H1 (cell line): ENCODE results near the gene MGLL. TPM values are rescaled to one million over a fixed set of nuclear protein-coding genes. Genes with fewer than 3 reads are reported as not detected.

Experiments
- CTCF ChIA-PET: fragments of 300-600 bp; sonication (Branson Sonifier 250); formaldehyde crosslinking; loops from one replicate; lab custom pipeline; 2021; ENCODE audit not compliant: partially characterized antibody; lab: Charles Lee
- POLR2A ChIA-PET: fragments of 300-600 bp; sonication (Branson Sonifier 250); formaldehyde crosslinking; loops from one replicate; lab custom pipeline; 2021; ENCODE audit warnings: inconsistent platforms; ENCODE audit not compliant: partially characterized antibody; lab: Charles Lee
- DNase-seq, 2 experiments: peaks; one replicate each; pipeline versions ENCODE4 v3.0.0 to v3.0.0-alpha.2; 2010 to 2022; ENCODE audit warnings: low spot score in 2 of 2, low read depth in 1 of 2, mixed read lengths in 1 of 2
- FAIRE-seq: peaks from 2 replicates; lab custom pipeline; 2011; peaks lifted over from hg19 to GRCh38; lab: Jason Lieb, UNC
- H2AFZ ChIP-seq: 2 replicates; pipeline ENCODE4 v1.8.1; 2012; ENCODE audit warnings: low read length, inconsistent platforms
- H2AK5ac ChIP-seq: 2 replicates; pipeline ENCODE4 v1.6.1; 2013; ENCODE audit warnings: low read depth, low read length
- H2BK120ac ChIP-seq: replicated peaks from 2 replicates; pipeline ENCODE3; 2013; ENCODE audit warnings: low read depth, low read length, inconsistent platforms
- H2BK12ac ChIP-seq: 2 replicates; pipeline ENCODE4 v1.6.1; 2013; ENCODE audit warnings: low read depth, low read length
- H2BK15ac ChIP-seq: 2 replicates; pipeline ENCODE4 v1.6.1; 2013; ENCODE audit warnings: low read length
- H2BK20ac ChIP-seq: 2 replicates; pipeline ENCODE4 v1.6.1; 2013; ENCODE audit warnings: low read length
- H2BK5ac ChIP-seq: 2 replicates; pipeline ENCODE4 v1.6.1; 2013; ENCODE audit warnings: low read depth, low read length
- H3K14ac ChIP-seq: 2 replicates; pipeline ENCODE4 v1.6.1; 2013; ENCODE audit warnings: inconsistent platforms; ENCODE audit not compliant: insufficient read length
- H3K18ac ChIP-seq: 2 replicates; pipeline ENCODE4 v1.6.1; 2013; ENCODE audit warnings: low read length; ENCODE audit errors: extremely low read depth
- H3K23ac ChIP-seq: 2 replicates; pipeline ENCODE4 v1.6.1; 2013; ENCODE audit warnings: inconsistent platforms; ENCODE audit not compliant: insufficient read length
- H3K23me2 ChIP-seq: 2 replicates; pipeline ENCODE4 v1.6.1; 2013; ENCODE audit warnings: low read depth, low read length
- H3K27ac ChIP-seq: 2 replicates; pipeline ENCODE4 v1.6.1; 2011; ENCODE audit warnings: low read depth, low read length, inconsistent platforms
- H3K27me3 ChIP-seq, 4 experiments: replicated peaks in 1 of 4; 1 replicate in 1 of 4; 2 replicates in 3 of 4; pipeline versions ENCODE4 v1.6.1 to v1.8.1; 2011 to 2013; ENCODE audit warnings: low read length in 3 of 4, mild to moderate bottlenecking in 3 of 4, inconsistent platforms in 2 of 4, mixed read lengths in 2 of 4, moderate library complexity in 1 of 4; ENCODE audit not compliant: control insufficient read depth in 3 of 4, insufficient read depth in 3 of 4; ENCODE audit errors: extremely low read depth in 1 of 4
- H3K36me3 ChIP-seq, 4 experiments: 2 replicates each; pipeline versions ENCODE4 v1.6.1 to v1.8.1; 2011 to 2013; ENCODE audit warnings: mild to moderate bottlenecking in 4 of 4, low read length in 3 of 4, moderate library complexity in 2 of 4, control low read depth in 1 of 4, inconsistent platforms in 1 of 4; ENCODE audit not compliant: insufficient read depth in 4 of 4, control insufficient read depth in 2 of 4
- H3K4ac ChIP-seq: replicated peaks from 2 replicates; pipeline ENCODE3; 2013; ENCODE audit warnings: low read length, low read depth, mixed read lengths, inconsistent platforms; ENCODE audit not compliant: insufficient read length
- H3K4me1 ChIP-seq, 4 experiments: replicated peaks in 1 of 4; 1 replicate in 1 of 4; 2 replicates in 3 of 4; pipeline versions ENCODE4 v1.6.1 to v1.8.1; 2011 to 2013; ENCODE audit warnings: low read length in 3 of 4, inconsistent platforms in 2 of 4, mixed read lengths in 1 of 4; ENCODE audit not compliant: insufficient read depth in 4 of 4, control insufficient read depth in 3 of 4
- H3K4me2 ChIP-seq, 2 experiments: 2 replicates each; pipeline versions ENCODE4 v1.6.1 to v1.8.1; 2011 to 2013; ENCODE audit warnings: low read depth in 2 of 2, low read length in 2 of 2, control low read depth in 1 of 2, inconsistent platforms in 1 of 2, mild to moderate bottlenecking in 1 of 2; ENCODE audit not compliant: insufficient read depth in 1 of 2
- H3K4me3 ChIP-seq, 4 experiments: fragments of 200-600, 300-600 bp in 1 of 4; sonication (generic), shearing (Covaris generic), sonication (Bioruptor Twin) in 1 of 4; 2 replicates each; pipeline versions ENCODE4 v1.5.1 to v1.8.1; 2011 to 2016; ENCODE audit warnings: low read length in 4 of 4, low read depth in 3 of 4, control low read depth in 2 of 4, inconsistent platforms in 2 of 4, mild to moderate bottlenecking in 2 of 4, mixed read lengths in 1 of 4, moderate library complexity in 1 of 4; ENCODE audit not compliant: insufficient read depth in 2 of 4; ENCODE audit errors: extremely low read depth in 1 of 4
- H3K56ac ChIP-seq: replicated peaks from 2 replicates; pipeline ENCODE3; 2013; ENCODE audit warnings: low read depth, mild to moderate bottlenecking, mixed read lengths, low read length, inconsistent platforms; ENCODE audit not compliant: insufficient read length
- H3K79me1 ChIP-seq: 2 replicates; pipeline ENCODE4 v1.6.1; 2013; ENCODE audit warnings: low read depth, low read length, control low read depth
- H3K79me2 ChIP-seq, 2 experiments: 2 replicates each; pipeline versions ENCODE4 v1.6.1 to v1.8.1; 2012 to 2013; ENCODE audit warnings: low read length in 2 of 2, mild to moderate bottlenecking in 2 of 2, inconsistent platforms in 1 of 2; ENCODE audit not compliant: insufficient read depth in 2 of 2, control insufficient read depth in 1 of 2
- H3K9ac ChIP-seq, 4 experiments: replicated peaks in 1 of 4; 1 replicate in 1 of 4; 2 replicates in 3 of 4; pipeline versions ENCODE4 v1.6.1 to v1.8.1; 2011 to 2013; ENCODE audit warnings: low read depth in 3 of 4, low read length in 3 of 4, control low read depth in 2 of 4, mild to moderate bottlenecking in 2 of 4, moderate library complexity in 2 of 4, inconsistent platforms in 1 of 4; ENCODE audit errors: extremely low read depth in 1 of 4
- H3K9me3 ChIP-seq, 2 experiments: 2 replicates each; pipeline versions ENCODE4 v1.6.1 to v1.8.1; 2012 to 2013; ENCODE audit warnings: mild to moderate bottlenecking in 2 of 2, moderate library complexity in 2 of 2, control low read depth in 1 of 2, inconsistent platforms in 1 of 2, low read depth in 1 of 2, low read length in 1 of 2, mixed read lengths in 1 of 2; ENCODE audit not compliant: insufficient read depth in 2 of 2
- H4K20me1 ChIP-seq, 2 experiments: replicated peaks in 1 of 2; 2 replicates each; pipeline versions ENCODE3 to v1.8.1; 2011 to 2013; ENCODE audit warnings: inconsistent platforms in 2 of 2, low read length in 2 of 2, mild to moderate bottlenecking in 1 of 2; ENCODE audit not compliant: insufficient read depth in 2 of 2, control insufficient read depth in 1 of 2
- H4K5ac ChIP-seq: 2 replicates; pipeline ENCODE4 v1.6.1; 2013; ENCODE audit warnings: low read length, low read depth, mixed read lengths, inconsistent platforms; ENCODE audit not compliant: insufficient read length
- H4K8ac ChIP-seq: 2 replicates; pipeline ENCODE4 v1.8.0; 2013; ENCODE audit warnings: mild to moderate bottlenecking, moderate library complexity, low read length, inconsistent platforms; ENCODE audit not compliant: insufficient read depth; ENCODE audit errors: extremely low read depth
- H4K91ac ChIP-seq: replicated peaks from 2 replicates; pipeline ENCODE3; 2013; ENCODE audit warnings: low read length, mixed read lengths, inconsistent platforms; ENCODE audit not compliant: insufficient read length
- CHD1 ChIP-seq: IDR thresholded peaks from 2 replicates; pipeline ENCODE4 v1.6.1; 2012; ENCODE audit warnings: low read depth, low read length, improper control_type of control experiment
- JUND ChIP-seq: IDR thresholded peaks from 2 replicates; pipeline ENCODE4 v1.6.1; 2011; ENCODE audit warnings: mild to moderate bottlenecking, improper control_type of control experiment, low read length
- TBP ChIP-seq: IDR thresholded peaks from 2 replicates; pipeline ENCODE4 v1.6.1; 2011; ENCODE audit warnings: low read depth, low read length, improper control_type of control experiment
- TCF12 ChIP-seq: IDR thresholded peaks from 2 replicates; pipeline ENCODE4 v1.6.1; 2011; ENCODE audit warnings: low read depth, mild to moderate bottlenecking, low read length
- ZNF274 ChIP-seq: IDR thresholded peaks from 2 replicates; pipeline ENCODE4 v1.7.0; 2012; ENCODE audit warnings: low read length, borderline replicate concordance; ENCODE audit errors: extremely low read depth
- WGBS, 2 experiments: shearing (Covaris generic) in 1 of 2; methylation state at CpG; one replicate each; pipeline versions ENCODE4 v1.1.6 to v1.1.7; 2013 to 2015; ENCODE audit warnings: low lambda C conversion rate in 2 of 2, mixed read lengths in 2 of 2, inconsistent platforms in 1 of 2, low coverage in 1 of 2, missing lambda C conversion rate in 1 of 2; ENCODE audit not compliant: insufficient replicate concordance in 2 of 2, insufficient coverage in 1 of 2, insufficient read length in 1 of 2; ENCODE audit errors: extremely low coverage in 1 of 2, missing lambda C conversion rate in 1 of 2; 5-methylcytosine and 5-hydroxymethylcytosine counted together
- polyA plus RNA-seq, 7 experiments: library from polyadenylated mRNA; depleted of rRNA in 3 of 7; stranded (reverse) in 5 of 7; unstranded in 2 of 7; fragments of >200 nt in 5 of 7; fragments of 200-250 nt in 2 of 7; gene quantifications; 1 replicate in 5 of 7; 2 replicates in 1 of 7; 4 replicates in 1 of 7; pipeline versions ENCODE4 v1.2.1 to v1.2.3, GENCODE V29; 2011 to 2013; ENCODE audit warnings: missing spikeins in 2 of 7, mixed read lengths in 2 of 7
- total RNA-seq: library from RNA; stranded (reverse); fragmentation: NEBNext Ultra II Directional; extraction: Animal tissue kit (Norgen Biotek cat#: 25700); gene quantifications from 2 replicates; pipeline ENCODE4 v1.2.1, GENCODE V29; 2021

The MGLL gene
- total and polyA plus RNA-seq, 2 of the 8 experiments (the other 6 are each of a cell fraction or from before 2014, with no cell fraction given) = 0.05 to 0.34 TPM

DNA sequence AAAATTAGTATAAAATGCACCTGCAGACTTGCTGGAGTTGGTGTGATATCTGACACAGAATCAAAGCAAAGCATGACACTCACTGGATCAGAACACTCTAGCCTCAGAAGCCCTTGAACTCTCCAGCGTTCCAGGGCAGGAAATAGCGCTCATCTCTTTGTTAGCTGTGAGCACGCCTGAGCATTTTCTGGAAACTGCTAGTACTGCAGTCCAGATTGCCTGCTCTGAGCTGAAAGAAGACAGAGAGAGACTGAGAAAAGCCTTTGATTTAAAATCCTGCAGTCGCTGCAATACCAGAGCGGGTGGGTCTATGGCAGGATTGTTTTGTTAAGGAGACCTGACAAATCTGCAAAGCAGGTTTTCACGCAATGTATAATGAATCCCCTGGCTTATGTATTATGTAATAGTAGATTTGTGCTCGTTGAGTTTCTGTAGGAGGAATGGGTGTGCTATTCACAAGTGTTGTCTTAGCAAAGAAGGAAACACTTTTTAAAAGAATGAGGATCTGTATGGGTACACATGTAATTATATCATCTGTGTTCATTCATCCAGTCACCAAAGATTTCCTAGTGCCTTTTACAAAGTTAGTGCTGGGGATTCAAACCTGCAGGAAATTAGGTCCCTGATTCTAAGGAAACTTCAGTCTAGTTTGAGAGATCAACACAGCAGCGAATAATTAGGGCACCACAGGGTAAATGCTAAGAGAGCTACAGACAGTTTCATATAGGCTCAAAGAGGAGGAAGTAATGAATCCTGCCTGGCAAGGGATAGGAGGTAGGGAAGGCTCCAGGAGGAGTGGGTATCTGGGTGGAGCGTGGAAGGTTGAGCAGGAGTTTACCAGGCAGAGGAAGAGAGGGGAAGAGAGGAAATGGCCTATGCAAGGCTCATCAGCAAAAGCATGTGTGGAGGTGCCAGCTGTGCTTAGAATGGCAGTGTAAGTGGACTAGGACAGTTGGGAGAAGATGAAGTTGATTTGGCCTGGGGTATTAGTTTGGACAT is 26.1 kb upstream of the MGLL start:
- Histone ChIP-seq H3K23ac (no peak overlapping the region), H3K27ac (no peak overlapping the region), H2BK120ac (no peak overlapping the region), H2AFZ (peak overlapping the region; percentile 98), H3K4me3 (no peak overlapping the region), H3K56ac (no peak overlapping the region), H2BK5ac (peak overlapping the region; percentile 22; the same call in 1 of the 2 replicates), H4K91ac (no peak overlapping the region), H3K14ac (no peak overlapping the region), H3K9me3 (no peaks in the 10 kb centered on the region), H3K4me1 (no peaks in the 10 kb centered on the region), H3K79me1 (no peaks in the 10 kb centered on the region), H3K9ac (no peak overlapping the region), H2AK5ac (no peak overlapping the region), H3K18ac (no peak overlapping the region), H3K36me3 (no peaks in the 10 kb centered on the region), H3K79me2 (no peaks in the 10 kb centered on the region), H3K27me3 (no peaks in the 10 kb centered on the region), H3K23me2 (no peaks in the 10 kb centered on the region; the same call in 1 of the 2 replicates), H2BK12ac (peak overlapping the region; percentile 14; the same call in 1 of the 2 replicates), H2BK15ac (no peak overlapping the region), H4K8ac (peak overlapping the region; percentile 87; the same call in 1 of the 2 replicates), H2BK20ac (no peak overlapping the region), H4K20me1 (no peaks in the 10 kb centered on the region), H4K5ac (no peak overlapping the region), H3K4me2 (no peak overlapping the region), H3K4ac (peak overlapping the region; percentile 15)
- FAIRE-seq (no peak), DNase-seq (peak in 1 of 2 experiments; percentile 30)
- TF ChIP-seq CHD1 (no peak), ZNF274 (no peak), JUND (no peak), TBP (no peak), TCF12 (no peak)
- ChIA-PET POLR2A (interaction anchor here (0.6 to 1.4 kb wide), 2 partner anchors 11 to 65 kb away, joined by 3 read pairs; no protein-coding TSS in a partner anchor), CTCF (interaction anchor here (0.5 to 1.8 kb wide), 3 partner anchors 148 to 152 kb away, joined by 3 to 6 read pairs (median 3); no protein-coding TSS in a partner anchor)
- WGBS, 2 experiments = 86% methylated on average over 9 of the region's 9 CpGs; no CpG with 5 or more reads in 1 of the 2 experiments
